Activated CD8-positive, alpha-beta memory T cell treated with anti-CD3 and anti-CD28 coated beads for 48 hours (primary cell): ENCODE results near the gene FUT4.
"Not testable (repeated sequence)": the region's sequence is repeated elsewhere in the genome, so short reads cannot be mapped to it uniquely, and the experiment has no call there.

Experiments used
- DNase-seq, 3 experiments: peaks; one replicate each; pipeline ENCODE4 v3.0.0-alpha.2; 2020; ENCODE audit warnings: low read depth in 2 of 3, low spot score in 2 of 3

The FUT4 gene

DNA sequence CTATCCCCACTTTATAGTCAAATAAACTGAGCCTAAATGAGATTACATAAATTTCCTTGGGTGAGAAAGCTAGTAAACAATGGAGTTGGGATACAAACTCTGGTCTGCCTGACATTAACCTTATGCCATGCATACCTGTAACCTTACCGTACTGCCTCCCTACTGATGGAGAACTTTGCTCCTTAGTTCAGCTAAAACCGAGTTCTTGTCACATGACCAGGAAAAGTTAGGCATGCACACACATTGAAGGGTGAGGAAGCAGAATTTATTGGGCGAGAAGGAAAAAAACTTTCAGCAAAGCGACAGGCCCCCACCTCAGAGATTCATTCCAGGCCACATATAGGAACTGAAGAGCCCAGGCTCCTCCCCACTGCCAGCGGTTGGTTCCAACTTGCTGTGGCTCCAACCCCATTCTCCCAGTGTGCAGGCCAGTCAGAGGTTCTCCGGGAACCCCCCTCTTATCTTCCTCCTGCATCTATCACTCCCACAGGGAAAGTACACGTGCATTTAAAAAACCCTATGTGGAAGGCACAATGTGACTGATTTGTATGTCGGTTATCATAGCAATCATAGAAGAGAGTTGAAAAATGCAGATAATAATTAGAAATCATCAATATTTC lies 20.2 kb downstream of the FUT4 start:
- no peak for DNase-seq

- DNase-seq, result no peak
Measured at GRCh38 chr11:94567181-94567670, 23.5 kb downstream of the FUT4 start, which contains the start of gene PIWIL4. TSS of gene PIWIL4 (plus strand) at chr11:94567368. CDS start at chr11:94567519, 151 bp downstream.

- no peak for DNase-seq
Measured at GRCh38 chr11:94568200-94568599, 24.5 kb downstream of the FUT4 start.

DNA sequence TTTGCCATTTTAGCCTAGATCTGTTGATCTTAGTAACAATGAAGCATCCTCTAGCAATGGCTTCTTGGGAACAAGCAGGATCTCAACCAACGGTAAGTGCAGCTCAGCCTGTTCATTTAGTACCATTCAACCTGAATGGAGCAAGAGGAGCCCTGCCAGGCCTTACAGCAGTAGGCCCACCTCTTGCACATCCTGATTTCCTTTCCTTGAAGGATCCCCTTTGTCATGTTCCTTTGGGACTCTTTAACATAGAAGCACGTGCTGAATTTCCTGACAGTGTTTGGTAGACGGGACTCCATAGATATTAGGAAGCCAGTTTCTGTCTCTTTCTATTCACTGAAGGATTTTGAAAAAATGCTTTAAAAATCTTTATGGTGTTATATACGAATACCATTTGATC lies 25.0 kb downstream of the FUT4 start:
- DNase-seq, result no peak

- DNase-seq, result not testable (repeated sequence)
Measured at GRCh38 chr11:94572975-94573374, 29.3 kb downstream of the FUT4 start.

DNA sequence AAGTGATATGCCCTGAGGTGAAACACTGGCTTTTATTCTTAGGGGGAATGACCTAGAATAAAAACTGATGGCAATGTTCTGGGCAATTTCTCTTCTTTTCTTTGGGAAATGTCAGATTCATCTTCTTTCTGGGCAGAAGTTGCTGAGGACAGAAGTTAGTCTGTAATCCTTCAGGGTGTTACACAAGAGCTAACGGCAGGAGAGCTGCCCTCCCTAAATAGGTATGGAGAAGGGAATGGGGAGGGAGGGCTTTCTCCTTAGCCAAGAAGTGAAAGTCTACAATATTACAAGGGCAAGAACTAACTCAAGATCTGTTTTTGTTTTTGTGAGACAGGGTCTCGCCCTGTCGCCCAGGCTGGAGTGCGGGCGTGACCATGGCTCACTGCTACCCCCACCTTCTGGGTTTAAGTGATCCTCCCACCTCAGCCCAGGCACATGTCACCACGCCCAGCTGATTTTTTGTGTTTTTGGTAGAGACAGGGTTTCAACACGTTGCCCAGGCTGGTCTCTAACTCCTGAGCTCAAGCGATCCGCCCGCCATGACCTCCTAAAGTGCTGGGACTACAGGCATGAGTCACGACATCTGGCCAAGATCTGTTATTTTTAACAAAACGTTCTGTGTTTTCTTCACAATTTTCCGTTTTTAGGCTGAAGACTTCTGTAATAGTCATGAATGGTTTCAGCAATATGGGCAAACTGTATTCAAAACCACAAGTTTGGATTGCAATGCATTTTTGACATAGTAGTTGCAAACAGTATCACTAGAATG lies 30.7 kb downstream of the FUT4 start:
- DNase-seq, result no peak

DNA sequence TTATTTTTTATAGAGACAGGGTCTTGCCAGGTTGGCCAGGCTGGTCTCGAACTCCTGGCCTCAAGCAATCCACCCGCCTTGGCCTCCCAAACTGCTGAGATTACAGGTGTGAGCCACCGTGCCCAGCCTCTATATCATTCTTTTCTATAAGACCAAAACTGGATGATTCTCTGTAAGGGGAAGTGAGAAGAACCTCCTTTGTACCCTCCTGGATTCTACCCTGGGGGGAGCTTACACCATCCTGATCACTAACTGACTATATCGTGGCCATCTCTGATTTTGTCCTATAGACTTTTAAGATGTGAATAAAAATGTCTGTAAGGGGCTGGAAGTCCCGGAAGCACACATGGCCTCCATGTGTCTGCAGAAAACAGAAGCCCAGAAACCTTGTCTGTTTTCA lies 32.6 kb downstream of the FUT4 start:
- DNase-seq, result no peak

DNA sequence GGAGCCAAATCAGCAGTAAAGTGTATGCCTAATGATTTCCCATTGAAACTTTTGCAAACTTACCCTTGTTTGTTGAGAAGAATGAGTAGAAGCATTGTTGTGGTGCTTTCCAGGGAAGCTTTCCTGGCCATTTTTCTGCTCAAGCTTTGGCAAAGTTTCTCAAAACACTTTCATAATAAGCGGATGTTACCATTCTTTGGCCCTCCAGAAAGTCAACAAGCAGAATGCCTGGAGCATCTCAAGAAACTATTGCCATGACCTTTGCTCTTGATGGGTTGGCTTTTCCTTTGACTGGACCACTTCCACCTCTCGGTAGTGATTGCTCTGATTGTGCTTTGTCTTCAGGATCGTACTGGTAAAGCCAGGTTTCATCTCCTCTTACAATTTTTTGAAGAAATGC lies 34.1 kb downstream of the FUT4 start:
- DNase-seq, result no peak

DNA sequence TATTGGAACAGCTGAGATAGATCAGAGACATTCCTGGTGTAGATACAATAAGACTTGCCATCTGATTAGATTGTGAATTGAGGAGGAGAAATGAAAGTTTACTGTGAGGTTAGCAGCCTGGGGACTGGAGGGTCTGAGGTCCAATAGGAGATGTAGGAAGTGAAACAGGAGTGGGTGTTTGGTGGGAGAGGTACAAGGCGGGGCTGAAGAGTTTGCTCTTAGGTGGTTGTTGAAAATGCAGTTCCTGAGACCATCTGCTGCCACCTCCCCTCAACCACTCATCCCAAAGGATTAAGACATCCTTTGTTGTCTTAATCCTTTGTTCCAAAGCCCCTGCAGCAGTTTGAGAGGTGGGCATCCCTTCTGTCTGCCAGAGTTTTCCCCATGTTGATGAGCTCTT lies 38.2 kb downstream of the FUT4 start:
- no peak for DNase-seq

- no peak for DNase-seq
Measured at GRCh38 chr11:94583213-94583865, 39.6 kb downstream of the FUT4 start.

GRCh38 chr11:94583866-94584500 lies 40.3 kb downstream of the FUT4 start:
- no peak for DNase-seq

GRCh38 chr11:94584978-94585377 lies 41.3 kb downstream of the FUT4 start:
- DNase-seq, result no peak

- no peak for DNase-seq
Measured at GRCh38 chr11:94585399-94585798, 41.7 kb downstream of the FUT4 start.

DNA sequence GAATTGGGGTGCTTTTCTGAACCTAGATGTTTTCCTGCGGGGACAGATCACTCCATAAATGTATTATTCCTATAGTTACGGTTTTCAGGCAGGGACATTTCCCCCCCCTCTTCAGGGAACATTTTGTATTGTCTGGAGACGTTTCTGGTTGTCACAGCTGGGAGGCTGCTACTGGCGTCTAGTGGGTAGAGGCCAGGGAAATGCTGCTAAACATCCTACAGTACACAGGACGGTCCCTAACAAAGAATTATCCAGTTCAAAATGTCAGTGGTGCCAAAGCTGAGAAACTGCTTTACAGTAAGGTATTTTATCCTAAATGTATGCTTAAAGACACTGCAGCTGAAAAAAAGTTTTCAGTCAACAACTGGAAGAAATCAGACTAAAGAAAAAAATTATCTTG lies 42.8 kb downstream of the FUT4 start:
- no peak for DNase-seq

DNA sequence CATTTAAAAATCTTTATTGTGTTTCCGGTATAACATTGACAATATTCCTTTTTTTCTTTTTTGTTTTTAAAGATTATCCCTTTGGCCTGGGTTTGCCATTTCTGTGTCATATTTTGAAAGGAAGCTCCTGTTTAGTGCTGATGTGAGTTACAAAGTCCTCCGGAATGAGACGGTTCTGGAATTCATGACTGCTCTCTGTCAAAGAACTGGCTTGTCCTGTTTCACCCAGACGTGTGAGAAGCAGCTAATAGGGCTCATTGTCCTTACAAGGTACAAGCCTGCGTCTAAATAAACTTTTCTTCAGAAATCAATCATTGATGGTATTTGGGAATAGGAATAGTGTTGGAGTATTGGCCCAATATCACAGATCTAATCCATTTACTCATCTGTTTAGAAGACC lies 43.3 kb downstream of the FUT4 start:
- no peak for DNase-seq

- DNase-seq, result no peak
Measured at GRCh38 chr11:94588366-94588942, 44.7 kb downstream of the FUT4 start.

DNA sequence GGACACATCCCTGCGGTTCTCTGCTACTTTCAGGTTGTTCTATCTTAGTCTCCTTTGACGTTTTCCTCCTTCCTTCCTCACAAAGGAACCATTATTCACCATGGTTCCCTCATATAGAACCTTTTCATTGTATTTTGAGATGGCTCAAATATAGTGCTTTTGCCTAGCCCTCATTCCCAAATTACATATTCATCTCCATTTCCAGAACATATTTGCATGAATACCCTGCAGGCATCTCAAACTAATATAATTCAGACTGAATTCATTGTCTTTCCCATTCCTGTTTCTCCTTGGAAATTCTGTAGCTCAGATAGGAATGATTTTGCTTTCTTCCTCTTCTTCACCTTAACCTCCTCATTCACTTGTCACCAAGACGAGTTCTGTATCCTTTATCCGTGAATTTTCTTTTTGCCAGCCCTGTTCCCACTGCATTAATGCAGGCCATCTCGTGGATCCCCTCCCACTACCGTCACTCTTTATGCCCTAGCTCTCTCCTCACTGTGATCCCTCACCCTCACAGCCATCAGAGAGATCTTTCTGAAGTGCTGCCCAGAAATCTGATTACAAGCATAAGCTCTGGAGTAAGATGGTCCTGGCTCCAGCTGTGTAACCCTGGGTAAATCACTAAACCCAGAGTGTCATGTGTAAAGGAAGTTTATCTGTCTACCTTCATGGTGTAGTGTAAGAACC lies 46.8 kb downstream of the FUT4 start:
- DNase-seq, result no peak

DNA sequence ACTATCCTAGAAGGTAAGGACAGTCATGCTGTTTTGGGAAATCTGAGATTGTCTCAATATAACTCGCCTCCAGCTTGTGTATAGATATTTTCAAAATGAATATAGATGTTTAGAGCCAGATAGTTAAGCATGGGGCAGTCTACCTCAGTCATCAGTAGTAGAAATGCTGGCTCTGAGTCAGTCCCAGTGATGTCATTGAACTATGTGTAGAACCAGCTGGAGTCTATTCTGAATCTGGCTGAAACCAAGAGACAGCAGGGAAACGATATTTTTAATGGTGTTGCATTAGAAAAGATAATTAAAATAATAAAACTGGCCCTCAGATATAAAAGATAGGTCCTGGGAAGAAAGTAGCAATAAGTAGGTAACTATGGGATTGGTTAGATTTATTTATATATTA lies 49.3 kb downstream of the FUT4 start:
- DNase-seq, result no peak

GRCh38 chr11:94595076-94595475 lies 51.4 kb downstream of the FUT4 start:
- DNase-seq, result no peak

DNA sequence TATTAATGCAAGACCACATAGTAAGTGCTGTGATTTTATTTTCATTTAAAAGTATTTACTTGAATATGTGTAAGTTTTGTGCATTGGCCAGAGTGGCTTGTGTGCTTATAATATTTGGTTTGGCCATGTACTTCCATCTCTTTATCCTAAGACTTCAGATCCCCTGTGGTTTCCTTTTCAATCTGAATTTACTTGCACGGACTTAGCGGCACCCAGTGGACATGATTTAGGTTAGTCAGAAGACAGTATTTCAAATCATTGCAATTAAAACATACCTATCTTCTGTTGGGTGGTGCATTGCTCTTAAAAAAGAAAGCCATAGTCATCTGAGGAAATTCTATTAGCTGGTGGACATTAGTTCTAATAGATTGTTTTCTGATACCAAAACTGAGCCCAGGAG lies 54.2 kb downstream of the FUT4 start:
- no peak for DNase-seq
